Left lung (tissue), 10 donors: Measurements from ENCODE around the gene AEBP1. TPM values are rescaled to one million over a fixed set of nuclear protein-coding genes. Genes with fewer than 3 reads are reported as not detected.
A peak's percentile ranks its signal among the peaks of the same experiment; 100 is the strongest.

Experiments
- ATAC-seq: fragments of 200-7000 bp; cut with Tn5 transposase; one replicate; pipeline ENCODE4 v1.9.1; 2020; ENCODE audit warnings: moderate library complexity
- DNase-seq, 4 donors: peaks; one replicate each; pipeline ENCODE4 v3.0.0-alpha.2; 2013 to 2020
- H3K27ac ChIP-seq, 2 donors: fragments of 200-600 bp; sonication (generic) in 1 of 2; one replicate each; pipeline versions ENCODE4 v1.5.0 to v1.8.0; 2020 to 2021
- H3K27me3 ChIP-seq, 2 donors: fragments of 200-600 bp; sonication (generic) in 1 of 2; one replicate each; pipeline versions ENCODE4 v1.5.0 to v1.8.0; 2020 to 2021
- H3K36me3 ChIP-seq, 2 donors: fragments of 200-600 bp; sonication (generic) in 1 of 2; one replicate each; pipeline versions ENCODE4 v1.5.0 to v1.8.0; 2020 to 2021
- H3K4me1 ChIP-seq, 2 donors: fragments of 200-600 bp; one replicate each; pipeline ENCODE4 v1.8.0; 2021
- H3K4me3 ChIP-seq, 2 donors: fragments of 200-600 bp; sonication (generic) in 1 of 2; one replicate each; pipeline versions ENCODE4 v1.5.0 to v1.8.0; 2020 to 2021; ENCODE audit warnings: mild to moderate bottlenecking in 1 of 2
- H3K9me3 ChIP-seq, 2 donors: fragments of 200-600 bp; sonication (generic) in 1 of 2; one replicate each; pipeline versions ENCODE4 v1.5.0 to v1.8.0; 2020 to 2021
- intact Hi-C, 2 donors: fragments of 100-400 bp; cut with DNase I; formaldehyde crosslinking; loops; one replicate each; pipeline versions ENCODE4 v1.11.2 to v1.14.2; 2022
- polyA plus RNA-seq, 6 donors: library from polyadenylated mRNA; unstranded; fragments of 120-200 nt; gene quantifications; one replicate each; pipeline ENCODE4 v1.2.1, GENCODE V29; 2013; ENCODE audit not compliant: insufficient read length in 6 of 6
- total RNA-seq, 2 donors: library from RNA; stranded (reverse); fragmentation: NEBNext Ultra II Directional; extraction: Animal tissue kit (Norgen Biotek cat#: 25700); gene quantifications; one replicate each; pipeline ENCODE4 v1.2.1, GENCODE V29; 2021
- TF ChIP-seq, protein P1 (sequence below), 2 donors: fragments of 200-600 bp; sonication (generic) in 1 of 2; IDR thresholded peaks; one replicate each; pipeline versions ENCODE4 v1.5.0 to v1.8.0; 2021; ENCODE audit warnings: antibody characterized with exemption in 2 of 2
- donor health status: DM: no; HTN: yes; CAD: no.
- donor health status: DM: no; HTN: no; CAD: no.

The AEBP1 gene
- total and polyA plus RNA-seq, 8 donors = 53.6 to 195 (median 64.7) TPM

DNA sequence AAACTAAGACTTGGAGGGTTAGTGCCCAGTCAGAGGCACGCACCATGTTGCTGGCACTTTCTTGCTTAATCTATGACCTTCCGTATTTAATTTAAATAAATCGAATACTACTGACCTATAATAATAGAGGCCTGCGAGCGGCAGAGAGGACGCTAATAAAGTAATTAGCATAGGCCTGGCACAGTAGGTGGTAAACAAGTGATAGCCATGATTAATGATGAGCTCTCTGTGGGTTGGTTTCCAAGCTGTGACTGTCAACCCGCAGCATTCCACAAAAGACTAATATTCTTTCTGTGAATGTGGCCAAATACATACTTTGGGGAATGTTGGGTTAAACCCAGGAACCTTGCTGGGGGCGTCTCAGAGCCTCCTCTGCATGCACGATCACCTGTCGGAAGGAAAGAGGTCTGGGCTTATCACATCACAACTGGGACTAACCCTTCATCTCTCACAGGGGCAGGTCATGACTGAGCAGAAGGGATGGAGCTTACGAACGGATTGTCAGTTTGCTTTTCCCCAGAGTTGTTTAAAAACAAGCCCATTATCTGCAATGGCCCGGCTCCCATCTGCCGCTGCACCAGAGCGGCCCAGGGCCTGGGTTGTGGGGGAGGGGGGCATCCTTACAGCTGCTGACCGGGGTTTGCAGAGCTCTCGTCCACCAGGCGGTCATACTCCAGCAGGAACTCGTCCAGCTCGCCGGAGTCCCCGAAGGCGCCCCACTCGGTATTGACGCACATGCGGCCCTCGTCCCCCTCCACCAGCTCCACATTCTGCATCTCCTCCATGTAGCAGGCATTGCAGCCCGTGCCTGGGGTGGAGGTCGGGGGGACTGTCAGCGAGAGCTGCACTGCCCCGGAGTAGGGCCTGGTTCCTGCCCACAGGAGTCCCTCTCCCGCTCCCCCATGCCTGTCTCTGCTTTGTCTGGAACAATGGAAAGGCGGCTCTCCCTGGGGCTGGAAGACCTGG lies 43.2 kb downstream of the AEBP1 start:
- peaks cover 12 to 63% of the 10 kb centered on the region in 2 donors for H3K27me3 ChIP-seq
- ATAC-seq (no peak), DNase-seq (peak in 3 of 4 donors; percentile 32 to 90 (median 84))
- no peaks in the 10 kb centered on the region for H3K9me3 ChIP-seq
- TF ChIP-seq, protein P1, sequence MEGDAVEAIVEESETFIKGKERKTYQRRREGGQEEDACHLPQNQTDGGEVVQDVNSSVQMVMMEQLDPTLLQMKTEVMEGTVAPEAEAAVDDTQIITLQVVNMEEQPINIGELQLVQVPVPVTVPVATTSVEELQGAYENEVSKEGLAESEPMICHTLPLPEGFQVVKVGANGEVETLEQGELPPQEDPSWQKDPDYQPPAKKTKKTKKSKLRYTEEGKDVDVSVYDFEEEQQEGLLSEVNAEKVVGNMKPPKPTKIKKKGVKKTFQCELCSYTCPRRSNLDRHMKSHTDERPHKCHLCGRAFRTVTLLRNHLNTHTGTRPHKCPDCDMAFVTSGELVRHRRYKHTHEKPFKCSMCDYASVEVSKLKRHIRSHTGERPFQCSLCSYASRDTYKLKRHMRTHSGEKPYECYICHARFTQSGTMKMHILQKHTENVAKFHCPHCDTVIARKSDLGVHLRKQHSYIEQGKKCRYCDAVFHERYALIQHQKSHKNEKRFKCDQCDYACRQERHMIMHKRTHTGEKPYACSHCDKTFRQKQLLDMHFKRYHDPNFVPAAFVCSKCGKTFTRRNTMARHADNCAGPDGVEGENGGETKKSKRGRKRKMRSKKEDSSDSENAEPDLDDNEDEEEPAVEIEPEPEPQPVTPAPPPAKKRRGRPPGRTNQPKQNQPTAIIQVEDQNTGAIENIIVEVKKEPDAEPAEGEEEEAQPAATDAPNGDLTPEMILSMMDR (IDR thresholded peaks at IDR 0.05) = no peak
- H3K4me1 ChIP-seq = peaks cover 11 to 14% of the 10 kb centered on the region in 2 donors
- no peak overlapping the region for H3K4me3 ChIP-seq
- no peak overlapping the region for H3K27ac ChIP-seq
- intact Hi-C loops = no loop called here
- no peaks in the 10 kb centered on the region for H3K36me3 ChIP-seq

DNA sequence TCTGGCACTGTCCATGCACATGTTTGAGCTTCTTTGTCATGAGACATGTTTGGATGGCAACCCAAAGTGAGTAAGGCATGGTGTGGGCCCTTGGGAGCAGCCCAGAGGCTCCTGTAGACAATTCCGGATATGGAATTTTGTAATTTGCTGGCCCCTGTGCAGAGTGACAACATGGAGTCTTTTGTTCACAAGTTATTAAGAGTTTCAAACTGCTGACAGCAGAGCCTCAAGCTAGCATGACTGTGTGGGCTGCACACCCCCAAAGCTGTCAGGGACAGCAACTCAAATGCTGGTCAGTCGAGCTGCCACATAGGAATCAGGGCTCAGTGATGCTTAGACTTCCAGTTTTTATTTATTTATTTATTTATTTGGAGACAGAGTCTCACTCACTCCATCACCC lies 44.0 kb downstream of the AEBP1 start:
- H3K27ac ChIP-seq = no peak overlapping the region
- peaks cover 12 to 55% of the 10 kb centered on the region in 2 donors for H3K27me3 ChIP-seq
- peak in 1 of 4 donors; percentile 38 for DNase-seq
- intact Hi-C loops = no loop called here
- no peak overlapping the region for H3K4me3 ChIP-seq
- no peaks in the 10 kb centered on the region for H3K9me3 ChIP-seq
- no peak for ATAC-seq
- TF ChIP-seq, protein P1 (IDR thresholded peaks at IDR 0.05) = no peak
- H3K36me3 ChIP-seq = no peaks in the 10 kb centered on the region
- H3K4me1 ChIP-seq = peaks cover 11 to 14% of the 10 kb centered on the region in 2 donors

DNA sequence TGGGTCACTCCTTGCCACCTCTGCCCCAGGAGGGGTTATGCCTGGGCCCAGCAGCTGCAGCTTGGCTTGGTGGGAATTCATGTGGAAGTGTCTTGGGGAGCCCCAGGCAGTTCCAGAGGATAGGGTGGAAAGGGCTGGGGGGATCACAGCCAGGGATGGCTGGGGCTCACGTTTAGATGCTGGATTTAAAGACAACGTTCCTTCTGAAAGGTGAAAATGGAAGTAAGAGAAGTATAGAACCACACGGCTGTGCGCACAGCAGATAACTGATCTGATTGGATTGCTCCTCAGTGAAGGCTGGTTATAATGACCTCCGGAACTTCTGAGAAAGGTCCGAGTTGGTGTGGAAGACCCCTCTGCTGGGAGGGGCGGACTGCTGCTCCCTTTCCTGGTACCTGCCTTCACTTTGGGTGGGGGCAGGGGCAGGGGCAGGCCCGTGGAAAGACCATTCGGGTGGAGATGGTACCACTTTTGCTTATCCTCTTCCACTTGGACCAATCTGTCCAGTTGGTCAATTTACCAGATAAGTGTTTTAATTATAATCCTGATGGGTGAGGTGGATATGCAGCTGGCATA lies 44.9 kb downstream of the AEBP1 start:
- TF ChIP-seq, protein P1 (IDR thresholded peaks at IDR 0.05) = no peak
- intact Hi-C loops = no loop called here
- Histone ChIP-seq H3K4me3 (no peak overlapping the region), H3K36me3 (no peaks in the 10 kb centered on the region), H3K27me3 (peaks cover 12 to 51% of the 10 kb centered on the region in 2 donors), H3K9me3 (no peaks in the 10 kb centered on the region), H3K27ac (no peak overlapping the region), H3K4me1 (peaks cover 11 to 14% of the 10 kb centered on the region in 2 donors)
- ATAC-seq = no peak
- no peak for DNase-seq

DNA sequence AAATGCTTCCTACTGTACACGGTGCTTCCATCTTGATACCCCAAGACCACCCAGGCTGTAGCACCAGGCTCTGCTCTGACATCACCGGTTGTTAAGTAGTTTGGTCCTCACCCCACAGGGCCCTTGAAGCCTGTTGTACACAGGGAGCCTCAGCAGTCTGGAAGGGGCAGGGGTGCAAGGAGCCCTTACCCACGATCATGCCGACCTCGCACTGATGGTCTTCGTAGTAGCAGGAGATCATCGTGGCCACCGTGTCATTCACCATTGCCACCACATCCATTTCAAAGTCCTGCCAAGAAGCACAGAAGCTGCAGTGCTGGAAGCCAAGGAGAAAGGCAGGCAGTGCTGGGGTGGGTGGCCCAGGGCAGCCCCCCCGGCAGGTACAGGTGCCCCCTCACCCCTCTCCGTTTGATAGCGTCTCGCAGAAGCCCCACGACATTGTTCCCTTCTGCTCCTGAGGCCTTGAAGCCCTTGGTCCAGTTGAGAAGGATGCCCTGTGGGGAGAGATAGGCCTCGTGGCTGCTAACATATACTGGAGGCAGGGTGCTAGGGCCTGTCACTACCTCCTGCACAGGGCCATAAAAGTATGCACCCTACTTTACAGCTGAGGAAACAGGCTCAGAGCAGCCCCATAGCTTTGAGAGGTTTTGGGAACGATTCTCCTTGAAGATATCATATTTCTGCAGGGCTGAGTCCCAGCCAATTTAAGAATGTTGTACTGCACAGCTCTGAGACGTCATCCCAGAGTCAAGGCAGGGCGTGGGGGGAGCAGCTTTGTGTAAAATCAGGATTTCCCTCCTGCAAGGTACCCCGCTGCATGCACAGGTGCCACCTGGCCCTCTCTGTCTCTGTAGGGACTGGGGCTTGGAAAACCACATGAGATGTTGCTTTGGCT lies 45.7 kb downstream of the AEBP1 start:
- Histone ChIP-seq H3K4me1 (peaks cover 11 to 14% of the 10 kb centered on the region in 2 donors), H3K27ac (no peak overlapping the region), H3K4me3 (no peak overlapping the region), H3K27me3 (peaks cover 8 to 43% of the 10 kb centered on the region in 2 donors), H3K36me3 (no peaks in the 10 kb centered on the region), H3K9me3 (no peaks in the 10 kb centered on the region)
- intact Hi-C loops = no loop called here
- ATAC-seq (no peak), DNase-seq (peak in 2 of 4 donors; percentile 28 to 36)
- TF ChIP-seq, protein P1 (IDR thresholded peaks at IDR 0.05) = no peak
